Adrenal gland (tissue), 5 donors: ENCODE results near the gene ANKLE2.

Source experiments
- POLR2A ChIP-seq, 2 donors: fragments of 450-650 bp; IDR thresholded peaks; one replicate each; pipeline ENCODE4 v1.6.1; 2017; ENCODE audit warnings: antibody characterized with exemption in 2 of 2, mild to moderate bottlenecking in 2 of 2, moderate library complexity in 1 of 2
- TF ChIP-seq, protein P1 (sequence below), 6 experiments: fragments of 450-650 bp in 4 of 6; fragments of 200-600 bp in 2 of 6; sonication (generic) in 1 of 6; IDR thresholded peaks; 1 replicate in 5 of 6; 2 replicates in 1 of 6; pipeline versions ENCODE4 v1.5.1 to v1.8.0; 2016 to 2021; ENCODE audit warnings: antibody characterized with exemption in 6 of 6, mild to moderate bottlenecking in 2 of 6, moderate library complexity in 1 of 6
- donor health status: DM: no; HTN: no; CAD: no.

DNA sequence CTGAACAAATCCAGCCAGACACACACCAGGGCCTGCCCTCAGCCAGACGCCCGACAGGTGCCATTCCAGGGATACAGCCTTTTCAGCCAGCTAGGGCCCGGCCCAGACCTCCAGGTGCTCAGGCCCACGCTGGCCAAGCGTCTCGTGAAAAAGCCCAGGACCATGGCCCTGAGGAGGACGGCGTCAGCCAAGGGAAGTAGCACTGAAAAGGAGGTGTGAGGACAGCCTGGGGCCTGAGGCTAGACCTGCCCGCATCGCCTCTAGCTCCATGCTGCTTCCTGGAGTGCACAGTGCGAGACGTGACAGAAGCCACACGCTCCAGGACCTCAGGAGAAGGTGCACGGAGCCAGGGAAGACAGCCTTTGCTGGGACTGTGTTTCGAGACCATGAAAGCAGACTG, 37.2 kb upstream of the ANKLE2 start:
- TF ChIP-seq POLR2A (IDR thresholded peaks at IDR 0.05): no peak
- TF ChIP-seq, protein P1, sequence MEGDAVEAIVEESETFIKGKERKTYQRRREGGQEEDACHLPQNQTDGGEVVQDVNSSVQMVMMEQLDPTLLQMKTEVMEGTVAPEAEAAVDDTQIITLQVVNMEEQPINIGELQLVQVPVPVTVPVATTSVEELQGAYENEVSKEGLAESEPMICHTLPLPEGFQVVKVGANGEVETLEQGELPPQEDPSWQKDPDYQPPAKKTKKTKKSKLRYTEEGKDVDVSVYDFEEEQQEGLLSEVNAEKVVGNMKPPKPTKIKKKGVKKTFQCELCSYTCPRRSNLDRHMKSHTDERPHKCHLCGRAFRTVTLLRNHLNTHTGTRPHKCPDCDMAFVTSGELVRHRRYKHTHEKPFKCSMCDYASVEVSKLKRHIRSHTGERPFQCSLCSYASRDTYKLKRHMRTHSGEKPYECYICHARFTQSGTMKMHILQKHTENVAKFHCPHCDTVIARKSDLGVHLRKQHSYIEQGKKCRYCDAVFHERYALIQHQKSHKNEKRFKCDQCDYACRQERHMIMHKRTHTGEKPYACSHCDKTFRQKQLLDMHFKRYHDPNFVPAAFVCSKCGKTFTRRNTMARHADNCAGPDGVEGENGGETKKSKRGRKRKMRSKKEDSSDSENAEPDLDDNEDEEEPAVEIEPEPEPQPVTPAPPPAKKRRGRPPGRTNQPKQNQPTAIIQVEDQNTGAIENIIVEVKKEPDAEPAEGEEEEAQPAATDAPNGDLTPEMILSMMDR (IDR thresholded peaks at IDR 0.05): no peak
